OCI-LY1 (cell line): Measurements from ENCODE around the gene C16orf74.

Experiments
- H2AFZ ChIP-seq: fragments of 200-600 bp; sonication (generic), shearing (Covaris generic); 2 replicates; pipeline ENCODE4 v1.6.0; 2014; ENCODE audit warnings: antibody characterized with exemption, mild to moderate bottlenecking, low read length
- H3F3A ChIP-seq: fragments of 200-600 bp; sonication (generic), shearing (Covaris generic); 2 replicates; pipeline ENCODE4 v1.6.0; 2014; ENCODE audit warnings: mild to moderate bottlenecking, antibody characterized with exemption, low read length, moderate library complexity; ENCODE audit not compliant: insufficient read depth
- H3K27ac ChIP-seq: fragments of 200-600 bp; sonication (generic); 2 replicates; pipeline ENCODE4 v1.5.1; 2014; ENCODE audit warnings: low read length, mixed run types, mild to moderate bottlenecking, low read depth; ENCODE audit not compliant: poor library complexity, severe bottlenecking
- H3K27me3 ChIP-seq: fragments of 200-600 bp; sonication (generic); 2 replicates; pipeline ENCODE4 v1.6.0; 2014; ENCODE audit warnings: antibody characterized with exemption, mild to moderate bottlenecking, low read length, moderate library complexity; ENCODE audit not compliant: insufficient read depth
- H3K36me3 ChIP-seq: fragments of 200-600 bp; sonication (generic); 2 replicates; pipeline ENCODE4 v1.6.1; 2014; ENCODE audit warnings: mild to moderate bottlenecking, antibody characterized with exemption, low read length, moderate library complexity, mixed read lengths; ENCODE audit not compliant: insufficient read depth
- H3K4me1 ChIP-seq: fragments of 200-600 bp; sonication (generic); 2 replicates; pipeline ENCODE4 v1.5.1; 2014; ENCODE audit warnings: mild to moderate bottlenecking, low read length, moderate library complexity; ENCODE audit not compliant: insufficient read depth, severe bottlenecking
- H3K4me2 ChIP-seq: fragments of 200-600 bp; sonication (generic), shearing (Covaris generic); 2 replicates; pipeline ENCODE4 v1.6.1; 2014; ENCODE audit warnings: low read length
- H3K4me3 ChIP-seq: fragments of 200-600 bp; sonication (generic); 2 replicates; pipeline ENCODE4 v1.5.1; 2014; ENCODE audit warnings: low read length, low read depth, mild to moderate bottlenecking, mixed read lengths; ENCODE audit not compliant: poor library complexity, severe bottlenecking
- H3K79me2 ChIP-seq: fragments of 200-600 bp; shearing (Covaris generic); 2 replicates; pipeline ENCODE4 v1.6.1; 2016; ENCODE audit warnings: mixed run types, low read length, mixed read lengths; ENCODE audit not compliant: insufficient read depth
- H3K9ac ChIP-seq: fragments of 200-600 bp; sonication (generic), shearing (Covaris generic); 2 replicates; pipeline ENCODE4 v1.6.1; 2014; ENCODE audit warnings: mild to moderate bottlenecking, low read length, mixed read lengths
- H3K9me2 ChIP-seq: fragments of 200-600 bp; sonication (generic), shearing (Covaris generic); 2 replicates; pipeline ENCODE4 v1.6.1; 2014; ENCODE audit warnings: low read depth, mild to moderate bottlenecking, low read length, mixed read lengths
- H3K9me3 ChIP-seq: fragments of 200-600 bp; shearing (Covaris generic); 2 replicates; pipeline ENCODE4 v1.6.1; 2014; ENCODE audit warnings: low read length, mixed read lengths
- H4K20me1 ChIP-seq: fragments of 200-600 bp; sonication (generic), shearing (Covaris generic); 2 replicates; pipeline ENCODE4 v1.6.0; 2016; ENCODE audit warnings: mild to moderate bottlenecking, low read length; ENCODE audit not compliant: insufficient read depth
- EZH2 ChIP-seq: fragments of 200-600 bp; sonication (generic), shearing (Covaris generic); IDR thresholded peaks from 2 replicates; pipeline ENCODE4 v1.8.0; 2017; ENCODE audit warnings: borderline replicate concordance, mixed run types, mild to moderate bottlenecking, antibody characterized with exemption, low read length, moderate library complexity, mixed read lengths
- TF ChIP-seq, protein P1 (sequence below): fragments of 200-600 bp; sonication (generic), shearing (Covaris generic); IDR thresholded peaks from 2 replicates; pipeline ENCODE4 v1.5.1; 2017; ENCODE audit warnings: mild to moderate bottlenecking, antibody characterized with exemption, low read length, moderate library complexity, mixed read lengths

Gene C16orf74

GRCh38 chr16:85798901-85799496 is 48.1 kb upstream of the C16orf74 start:
- Histone ChIP-seq H3K27ac (no peak overlapping the region), H3K4me1 (peaks cover 54% of the 10 kb centered on the region), H3K4me3 (peak overlapping the region; percentile 86), H3K36me3 (peaks cover 66% of the 10 kb centered on the region), H3K79me2 (peaks cover 46% of the 10 kb centered on the region), H3F3A (no peaks in the 10 kb centered on the region), H3K9me3 (no peaks in the 10 kb centered on the region), H3K9me2 (no peaks in the 10 kb centered on the region), H3K27me3 (no peaks in the 10 kb centered on the region), H2AFZ (no peak overlapping the region), H4K20me1 (no peaks in the 10 kb centered on the region), H3K4me2 (peak overlapping the region; percentile 85), H3K9ac (peak overlapping the region; percentile 97)
- no peak for TF ChIP-seq EZH2
- TF ChIP-seq, protein P1, sequence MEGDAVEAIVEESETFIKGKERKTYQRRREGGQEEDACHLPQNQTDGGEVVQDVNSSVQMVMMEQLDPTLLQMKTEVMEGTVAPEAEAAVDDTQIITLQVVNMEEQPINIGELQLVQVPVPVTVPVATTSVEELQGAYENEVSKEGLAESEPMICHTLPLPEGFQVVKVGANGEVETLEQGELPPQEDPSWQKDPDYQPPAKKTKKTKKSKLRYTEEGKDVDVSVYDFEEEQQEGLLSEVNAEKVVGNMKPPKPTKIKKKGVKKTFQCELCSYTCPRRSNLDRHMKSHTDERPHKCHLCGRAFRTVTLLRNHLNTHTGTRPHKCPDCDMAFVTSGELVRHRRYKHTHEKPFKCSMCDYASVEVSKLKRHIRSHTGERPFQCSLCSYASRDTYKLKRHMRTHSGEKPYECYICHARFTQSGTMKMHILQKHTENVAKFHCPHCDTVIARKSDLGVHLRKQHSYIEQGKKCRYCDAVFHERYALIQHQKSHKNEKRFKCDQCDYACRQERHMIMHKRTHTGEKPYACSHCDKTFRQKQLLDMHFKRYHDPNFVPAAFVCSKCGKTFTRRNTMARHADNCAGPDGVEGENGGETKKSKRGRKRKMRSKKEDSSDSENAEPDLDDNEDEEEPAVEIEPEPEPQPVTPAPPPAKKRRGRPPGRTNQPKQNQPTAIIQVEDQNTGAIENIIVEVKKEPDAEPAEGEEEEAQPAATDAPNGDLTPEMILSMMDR = no peak

DNA sequence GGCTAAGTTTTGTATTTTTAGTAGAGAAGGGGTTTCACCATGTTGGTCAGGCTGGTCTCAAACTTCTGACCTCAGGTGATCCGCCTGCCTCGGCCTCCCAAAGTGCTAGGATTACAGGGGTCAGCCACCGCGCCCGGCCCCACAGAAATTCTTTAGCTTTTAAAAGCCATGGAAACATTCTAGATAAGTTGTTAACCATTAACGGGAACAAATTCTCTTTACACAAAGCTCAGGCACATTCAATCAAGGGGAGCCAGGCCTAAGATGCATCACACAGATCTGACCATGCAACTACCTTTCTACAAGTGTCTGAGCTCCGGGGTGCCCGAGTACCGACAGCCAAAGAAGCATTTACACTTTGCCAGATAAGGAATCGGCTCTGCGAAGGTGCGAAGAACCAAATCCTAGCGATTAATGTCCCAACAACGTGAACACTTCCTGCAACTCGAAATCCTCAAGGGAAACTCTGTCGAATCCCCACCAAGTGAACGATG is 47.4 kb upstream of the C16orf74 start:
- peaks cover 66% of the 10 kb centered on the region for H3K36me3 ChIP-seq
- no peak overlapping the region for H2AFZ ChIP-seq
- no peak for TF ChIP-seq EZH2
- TF ChIP-seq, protein P1 = no peak

GRCh38 chr16:85796599-85796998 is 45.7 kb upstream of the C16orf74 start:
- no peak for TF ChIP-seq EZH2
- TF ChIP-seq, protein P1 = no peak
- Histone ChIP-seq H3K9me2 (no peaks in the 10 kb centered on the region), H4K20me1 (no peaks in the 10 kb centered on the region), H3K9ac (no peak overlapping the region), H3F3A (no peaks in the 10 kb centered on the region), H3K27me3 (no peaks in the 10 kb centered on the region), H3K79me2 (peaks cover 48% of the 10 kb centered on the region), H3K9me3 (no peaks in the 10 kb centered on the region), H3K4me1 (peaks cover 30% of the 10 kb centered on the region), H3K27ac (no peak overlapping the region), H3K4me3 (no peak overlapping the region), H3K36me3 (peaks cover 66% of the 10 kb centered on the region), H2AFZ (no peak overlapping the region), H3K4me2 (no peak overlapping the region)

More for the DNA sequence above, 47.4 kb upstream of the C16orf74 start:
- Histone ChIP-seq H3K4me3 (peak overlapping the region; percentile 86), H3K9me2 (no peaks in the 10 kb centered on the region), H3K27ac (no peak overlapping the region), H3K27me3 (no peaks in the 10 kb centered on the region), H3K4me1 (peaks cover 47% of the 10 kb centered on the region), H3K4me2 (peak overlapping the region; percentile 85), H3F3A (no peaks in the 10 kb centered on the region), H3K9ac (peak overlapping the region; percentile 97), H3K9me3 (no peaks in the 10 kb centered on the region), H3K79me2 (peaks cover 48% of the 10 kb centered on the region), H4K20me1 (no peaks in the 10 kb centered on the region)
